ENCODE results near the gene HAUS2.

HAUS2 gene

DNA sequence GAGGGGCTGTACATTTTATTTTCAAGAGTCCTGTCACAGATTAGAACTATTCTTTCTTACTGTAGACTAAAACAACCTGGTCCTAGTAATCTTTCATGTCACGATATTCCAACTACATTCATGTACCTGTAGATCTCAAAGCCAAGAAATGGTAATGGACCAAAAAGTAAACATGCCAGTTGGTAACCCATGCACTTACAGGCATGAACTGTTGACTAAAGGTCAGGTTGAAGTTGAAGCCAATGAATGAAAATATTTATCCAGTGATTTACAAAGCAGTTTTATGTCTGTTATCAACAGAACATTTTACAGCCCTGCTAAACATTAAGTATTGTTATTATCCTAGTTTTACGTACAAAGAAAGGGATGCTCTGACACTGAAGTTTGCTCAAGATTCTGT is 25.3 kb upstream of the HAUS2 start:
- no peak overlapping the region for H3K4me3 ChIP-seq (ENCODE audit: low read depth in 1 of 2, low read length in 2 of 2)
- H3K27me3 ChIP-seq (ENCODE audit: insufficient read depth, low read length, poor library complexity) = no peaks in the 10 kb centered on the region
- no peaks in the 10 kb centered on the region for H3K79me2 ChIP-seq (ENCODE audit: insufficient read depth, low read length)
- ATAC-seq (ENCODE audit: insufficient read depth, low read depth) (no peak), DNase-seq (no peak)
- H3K4me2 ChIP-seq (ENCODE audit: insufficient read depth, low read length) = no peak overlapping the region
- H2AFZ ChIP-seq (ENCODE audit: low read depth, low read length) = no peak overlapping the region
- H3K9me3 ChIP-seq (ENCODE audit: insufficient read depth, low read length, severe bottlenecking) = no peaks in the 10 kb centered on the region
- H3K9ac ChIP-seq (ENCODE audit: low read depth, low read length) = no peak overlapping the region
- H3K4me1 ChIP-seq (ENCODE audit: insufficient read depth, low read length) = no peaks in the 10 kb centered on the region
- H3K27ac ChIP-seq (ENCODE audit: low read length) = no peak overlapping the region
- H4K20me1 ChIP-seq (ENCODE audit: insufficient read depth, low read length) = no peaks in the 10 kb centered on the region
- TF ChIP-seq EZH2 (IDR thresholded peaks at IDR 0.05; ENCODE audit: borderline replicate concordance, low read depth, low read length, severe bottlenecking) = no peak
- TF ChIP-seq, protein P1, sequence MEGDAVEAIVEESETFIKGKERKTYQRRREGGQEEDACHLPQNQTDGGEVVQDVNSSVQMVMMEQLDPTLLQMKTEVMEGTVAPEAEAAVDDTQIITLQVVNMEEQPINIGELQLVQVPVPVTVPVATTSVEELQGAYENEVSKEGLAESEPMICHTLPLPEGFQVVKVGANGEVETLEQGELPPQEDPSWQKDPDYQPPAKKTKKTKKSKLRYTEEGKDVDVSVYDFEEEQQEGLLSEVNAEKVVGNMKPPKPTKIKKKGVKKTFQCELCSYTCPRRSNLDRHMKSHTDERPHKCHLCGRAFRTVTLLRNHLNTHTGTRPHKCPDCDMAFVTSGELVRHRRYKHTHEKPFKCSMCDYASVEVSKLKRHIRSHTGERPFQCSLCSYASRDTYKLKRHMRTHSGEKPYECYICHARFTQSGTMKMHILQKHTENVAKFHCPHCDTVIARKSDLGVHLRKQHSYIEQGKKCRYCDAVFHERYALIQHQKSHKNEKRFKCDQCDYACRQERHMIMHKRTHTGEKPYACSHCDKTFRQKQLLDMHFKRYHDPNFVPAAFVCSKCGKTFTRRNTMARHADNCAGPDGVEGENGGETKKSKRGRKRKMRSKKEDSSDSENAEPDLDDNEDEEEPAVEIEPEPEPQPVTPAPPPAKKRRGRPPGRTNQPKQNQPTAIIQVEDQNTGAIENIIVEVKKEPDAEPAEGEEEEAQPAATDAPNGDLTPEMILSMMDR (IDR thresholded peaks at IDR 0.05; ENCODE audit: borderline replicate concordance, extremely low read depth, low read length, poor library complexity, severe bottlenecking) = no peak
- H3K36me3 ChIP-seq (ENCODE audit: insufficient read depth, low read length) = peaks cover 29% of the 10 kb centered on the region; the same call in 1 of the 2 replicates

GRCh38 chr15:42528970-42529369 is 19.7 kb upstream of the HAUS2 start:
- H3K4me3 ChIP-seq (ENCODE audit: low read depth in 1 of 2, low read length in 2 of 2) = no peak overlapping the region
- no peaks in the 10 kb centered on the region for H4K20me1 ChIP-seq (ENCODE audit: insufficient read depth, low read length)
- H3K9ac ChIP-seq (ENCODE audit: low read depth, low read length) = no peak overlapping the region
- no peaks in the 10 kb centered on the region for H3K79me2 ChIP-seq (ENCODE audit: insufficient read depth, low read length)
- DNase-seq = no peak
- ATAC-seq (ENCODE audit: insufficient read depth, low read depth) = no peak
- no peak for TF ChIP-seq EZH2 (IDR thresholded peaks at IDR 0.05; ENCODE audit: borderline replicate concordance, low read depth, low read length, severe bottlenecking)
- TF ChIP-seq, protein P1 (IDR thresholded peaks at IDR 0.05; ENCODE audit: borderline replicate concordance, extremely low read depth, low read length, poor library complexity, severe bottlenecking) = no peak
- H3K4me1 ChIP-seq (ENCODE audit: insufficient read depth, low read length) = no peaks in the 10 kb centered on the region
- no peak overlapping the region for H3K4me2 ChIP-seq (ENCODE audit: insufficient read depth, low read length)
- no peak overlapping the region for H2AFZ ChIP-seq (ENCODE audit: low read depth, low read length)
- H3K27me3 ChIP-seq (ENCODE audit: insufficient read depth, low read length, poor library complexity) = no peaks in the 10 kb centered on the region
- no peaks in the 10 kb centered on the region for H3K9me3 ChIP-seq (ENCODE audit: insufficient read depth, low read length, severe bottlenecking)
- peaks cover 41% of the 10 kb centered on the region; the same call in 1 of the 2 replicates for H3K36me3 ChIP-seq (ENCODE audit: insufficient read depth, low read length)
- no peak overlapping the region for H3K27ac ChIP-seq (ENCODE audit: low read length)

DNA sequence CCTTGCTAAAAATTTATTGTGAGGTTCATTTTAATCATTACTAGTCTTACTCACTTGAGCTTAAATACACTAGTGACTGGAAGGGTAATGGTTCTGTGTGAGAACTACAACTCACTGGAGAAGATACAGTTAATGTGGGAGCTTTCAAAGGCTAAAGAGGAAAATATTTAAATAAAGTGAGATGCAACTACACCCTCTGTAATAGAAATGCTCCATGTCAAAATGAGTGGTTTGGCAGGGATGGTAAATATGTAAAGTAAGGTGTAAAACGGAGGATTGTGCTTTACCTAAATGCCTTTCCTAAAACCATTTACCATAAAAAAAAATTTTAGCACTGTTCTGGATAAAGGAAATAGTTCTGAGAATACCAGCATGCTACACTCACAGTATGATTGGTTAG is 15.4 kb upstream of the HAUS2 start:
- H4K20me1 ChIP-seq (ENCODE audit: insufficient read depth, low read length) = no peaks in the 10 kb centered on the region
- no peaks in the 10 kb centered on the region for H3K79me2 ChIP-seq (ENCODE audit: insufficient read depth, low read length)
- H3K9me3 ChIP-seq (ENCODE audit: insufficient read depth, low read length, severe bottlenecking) = no peaks in the 10 kb centered on the region
- TF ChIP-seq EZH2 (IDR thresholded peaks at IDR 0.05; ENCODE audit: borderline replicate concordance, low read depth, low read length, severe bottlenecking) = no peak
- TF ChIP-seq, protein P1 (IDR thresholded peaks at IDR 0.05; ENCODE audit: borderline replicate concordance, extremely low read depth, low read length, poor library complexity, severe bottlenecking) = no peak
- H3K9ac ChIP-seq (ENCODE audit: low read depth, low read length) = no peak overlapping the region
- no peaks in the 10 kb centered on the region for H3K4me1 ChIP-seq (ENCODE audit: insufficient read depth, low read length)
- no peak overlapping the region for H3K27ac ChIP-seq (ENCODE audit: low read length)
- DNase-seq = no peak
- H3K4me2 ChIP-seq (ENCODE audit: insufficient read depth, low read length) = no peak overlapping the region
- no peak overlapping the region for H2AFZ ChIP-seq (ENCODE audit: low read depth, low read length)
- H3K4me3 ChIP-seq (ENCODE audit: low read depth in 1 of 2, low read length in 2 of 2) = no peak overlapping the region
- H3K27me3 ChIP-seq (ENCODE audit: insufficient read depth, low read length, poor library complexity) = no peaks in the 10 kb centered on the region
- no peak for ATAC-seq (ENCODE audit: insufficient read depth, low read depth)
- peaks cover 38% of the 10 kb centered on the region; the same call in 1 of the 2 replicates for H3K36me3 ChIP-seq (ENCODE audit: insufficient read depth, low read length)
